Lung (tissue), 12 donors: Measurements from ENCODE around the gene VDR. TPM values are rescaled to one million over a fixed set of nuclear protein-coding genes. Genes with fewer than 3 reads are reported as not detected.

Experiments
- ATAC-seq: fragments of 200-7000 bp; cut with Tn5 transposase; one replicate; pipeline ENCODE4 v1.9.1; 2020; ENCODE audit warnings: moderate number of reproducible peaks; ENCODE audit not compliant: insufficient read depth, low FRiP score
- DNase-seq, 3 donors: peaks; one replicate each; pipeline ENCODE4 v3.0.0-alpha.2; 2013 to 2017
- H3K27ac ChIP-seq, 2 donors: one replicate each; pipeline ENCODE4 v1.5.1; 2013; ENCODE audit warnings: mild to moderate bottlenecking in 2 of 2, moderate library complexity in 2 of 2, control low read depth in 1 of 2, inconsistent platforms in 1 of 2, low read depth in 1 of 2, low read length in 1 of 2
- H3K27me3 ChIP-seq, 3 donors: one replicate each; pipeline ENCODE4 v1.5.1; 2013; ENCODE audit warnings: low read length in 2 of 3; ENCODE audit not compliant: control insufficient read depth in 3 of 3, insufficient read depth in 3 of 3
- H3K36me3 ChIP-seq, 4 donors: one replicate each; pipeline ENCODE4 v1.5.1; 2013; ENCODE audit warnings: low read length in 4 of 4, mild to moderate bottlenecking in 1 of 4, moderate library complexity in 1 of 4; ENCODE audit not compliant: control insufficient read depth in 4 of 4, insufficient read depth in 4 of 4
- H3K4me1 ChIP-seq, 5 donors: one replicate each; pipeline ENCODE4 v1.5.1; 2013; ENCODE audit warnings: low read length in 5 of 5, mild to moderate bottlenecking in 2 of 5, moderate library complexity in 1 of 5; ENCODE audit not compliant: control insufficient read depth in 5 of 5, insufficient read depth in 5 of 5
- H3K4me3 ChIP-seq: one replicate; pipeline ENCODE4 v1.5.1; 2013; ENCODE audit warnings: mild to moderate bottlenecking, control low read depth, moderate library complexity
- H3K9ac ChIP-seq, 2 donors: one replicate each; pipeline ENCODE4 v1.5.1; 2013; ENCODE audit warnings: low read length in 2 of 2, control low read depth in 1 of 2; ENCODE audit not compliant: insufficient read depth in 1 of 2
- H3K9me3 ChIP-seq, 4 donors: one replicate each; pipeline ENCODE4 v1.5.1; 2013; ENCODE audit warnings: low read length in 3 of 4, mild to moderate bottlenecking in 1 of 4, moderate library complexity in 1 of 4; ENCODE audit not compliant: control insufficient read depth in 4 of 4, insufficient read depth in 3 of 4
- CTCF ChIP-seq: IDR thresholded peaks from 2 replicates; pipeline ENCODE4 v1.5.1; 2012; ENCODE audit warnings: mild to moderate bottlenecking; ENCODE audit errors: control extremely low read depth, extremely low read depth
- WGBS, 2 donors: extraction: QIAGEN DNeasy Blood & Tissue Kit; methylation state at CpG; one replicate each; pipeline ENCODE4 v1.1.7; 2013; 5-methylcytosine and 5-hydroxymethylcytosine counted together
- polyA plus RNA-seq, 2 donors: library from polyadenylated mRNA; stranded (reverse); fragments of 200-250 nt; gene quantifications; one replicate each; pipeline ENCODE4 v1.2.1, GENCODE V29; 2013
- total RNA-seq, 2 donors: library from RNA; depleted of rRNA in 1 of 2; stranded (reverse); fragments of >200 nt in 1 of 2; gene quantifications; one replicate each; pipeline ENCODE4 v1.2.1, GENCODE V29; 2014 to 2021
- donor health status: control.
- donor health status: control.
- donor health status: Bipolar disorder and iron deficiency.
- donor health status: healthy.
- donor health status: DM: yes; HTN: yes; CAD: no.

VDR gene
- total and polyA plus RNA-seq, 4 donors = 4.4 to 27.4 (median 14.3) TPM

- no peaks in the 10 kb centered on the region for H3K9me3 ChIP-seq
- no peak for TF ChIP-seq CTCF
- peaks cover 0 to 11% (median 0%) of the 10 kb centered on the region in 5 donors for H3K4me1 ChIP-seq
- no peak overlapping the region for H3K4me3 ChIP-seq
- H3K27me3 ChIP-seq = no peaks in the 10 kb centered on the region
- no peak overlapping the region for H3K9ac ChIP-seq
- ATAC-seq = no peak
- 95 to 96% methylated on average over 21 of the region's 21 CpGs for WGBS, 2 donors
- H3K27ac ChIP-seq = no peak overlapping the region
- H3K36me3 ChIP-seq = peaks cover 26 to 77% (median 32%) of the 10 kb centered on the region in 4 donors
- no peak for DNase-seq
These were observed 109.5 kb downstream of the VDR start for GRCh38 chr12:47795121-47795813.

DNA sequence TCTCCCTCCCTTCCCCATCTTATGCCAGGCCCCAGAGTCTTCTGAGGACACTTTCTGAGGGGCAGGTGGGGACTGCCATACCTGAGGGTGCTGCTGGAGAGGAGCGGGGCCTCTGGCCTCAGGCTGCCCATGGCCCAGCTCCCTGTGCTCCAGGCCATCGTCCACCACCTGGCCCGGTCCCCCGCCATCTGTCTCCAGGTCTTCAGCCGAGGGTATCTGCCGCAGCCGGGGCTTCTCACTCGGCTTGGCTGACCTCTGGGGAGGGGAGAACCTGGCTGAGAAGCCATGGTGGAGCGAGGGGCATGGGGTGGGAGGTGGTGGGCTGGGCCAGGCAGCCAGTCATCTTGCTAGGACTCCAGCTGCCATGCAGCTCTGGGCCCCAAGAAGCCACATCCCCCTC lies 110.1 kb downstream of the VDR start:
- TF ChIP-seq CTCF = no peak
- no peak overlapping the region for H3K4me3 ChIP-seq
- ATAC-seq (no peak), DNase-seq (no peak)
- 97 to 99% methylated on average over 9 of the region's 9 CpGs for WGBS, 2 donors
- H3K9me3 ChIP-seq = no peaks in the 10 kb centered on the region
- peaks cover 0 to 6% (median 0%) of the 10 kb centered on the region in 5 donors for H3K4me1 ChIP-seq
- H3K9ac ChIP-seq = no peak overlapping the region
- H3K36me3 ChIP-seq = peaks cover 26 to 82% (median 35%) of the 10 kb centered on the region in 4 donors
- no peaks in the 10 kb centered on the region for H3K27me3 ChIP-seq
- H3K27ac ChIP-seq = no peak overlapping the region

DNA sequence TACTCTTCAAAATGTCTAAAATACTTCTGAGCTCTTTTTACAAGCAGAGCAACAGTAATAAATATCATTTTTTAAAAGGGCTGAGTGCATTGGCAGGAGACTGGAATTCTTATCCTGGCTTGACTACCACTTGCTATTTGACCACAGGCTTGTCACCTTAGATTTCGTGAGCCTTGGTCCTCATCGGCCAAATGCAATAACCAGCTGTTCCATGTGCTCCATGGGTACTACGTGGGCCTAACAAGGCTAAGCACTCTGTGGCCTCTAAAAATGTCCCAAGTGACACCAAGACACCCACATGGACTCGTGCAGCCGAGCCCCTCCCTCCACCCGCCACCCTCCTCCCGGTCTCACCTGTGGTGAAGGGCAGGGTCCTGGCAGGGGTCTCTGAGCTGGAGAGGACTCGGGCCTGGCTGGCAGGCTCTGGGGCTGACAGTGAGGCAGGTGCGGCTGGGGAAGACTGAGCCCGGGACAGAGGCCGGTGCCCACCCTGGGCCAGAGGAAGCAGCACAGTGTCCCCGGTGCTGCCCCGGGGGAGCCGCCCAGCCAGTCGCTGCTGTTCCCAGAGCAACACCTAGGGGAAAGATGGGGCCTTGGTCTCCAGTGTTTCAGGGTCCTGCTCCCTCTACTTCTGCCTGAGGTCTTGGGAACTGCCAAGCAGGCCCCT lies 111.6 kb downstream of the VDR start:
- H3K4me3 ChIP-seq = no peak overlapping the region
- H3K9me3 ChIP-seq = no peaks in the 10 kb centered on the region
- DNase-seq (no peak), ATAC-seq (no peak)
- no peak overlapping the region for H3K9ac ChIP-seq
- no peaks in the 10 kb centered on the region for H3K4me1 ChIP-seq
- WGBS, 2 donors = 93% methylated on average over 15 of the region's 15 CpGs
- TF ChIP-seq CTCF = no peak
- peaks cover 32 to 88% (median 41%) of the 10 kb centered on the region in 4 donors for H3K36me3 ChIP-seq
- H3K27me3 ChIP-seq = no peaks in the 10 kb centered on the region
- no peak overlapping the region for H3K27ac ChIP-seq
